Stimulated activated CD4-positive, alpha-beta T cell treated with anti-CD3 and anti-CD28 coated beads, Interleukin-15, amount 100 ng/mL, for 48 hours (primary cell): Measurements from ENCODE around the gene SEPTIN12.

Experiments used
- DNase-seq, 2 donors: peaks; one replicate each; pipeline ENCODE4 v3.0.0-alpha.2; 2020; ENCODE audit warnings: low read depth in 2 of 2

The SEPTIN12 gene

GRCh38 chr16:4802659-4803287 is 14.6 kb upstream of the SEPTIN12 start:
- DNase-seq, result peak; percentile 71 to 86

DNA sequence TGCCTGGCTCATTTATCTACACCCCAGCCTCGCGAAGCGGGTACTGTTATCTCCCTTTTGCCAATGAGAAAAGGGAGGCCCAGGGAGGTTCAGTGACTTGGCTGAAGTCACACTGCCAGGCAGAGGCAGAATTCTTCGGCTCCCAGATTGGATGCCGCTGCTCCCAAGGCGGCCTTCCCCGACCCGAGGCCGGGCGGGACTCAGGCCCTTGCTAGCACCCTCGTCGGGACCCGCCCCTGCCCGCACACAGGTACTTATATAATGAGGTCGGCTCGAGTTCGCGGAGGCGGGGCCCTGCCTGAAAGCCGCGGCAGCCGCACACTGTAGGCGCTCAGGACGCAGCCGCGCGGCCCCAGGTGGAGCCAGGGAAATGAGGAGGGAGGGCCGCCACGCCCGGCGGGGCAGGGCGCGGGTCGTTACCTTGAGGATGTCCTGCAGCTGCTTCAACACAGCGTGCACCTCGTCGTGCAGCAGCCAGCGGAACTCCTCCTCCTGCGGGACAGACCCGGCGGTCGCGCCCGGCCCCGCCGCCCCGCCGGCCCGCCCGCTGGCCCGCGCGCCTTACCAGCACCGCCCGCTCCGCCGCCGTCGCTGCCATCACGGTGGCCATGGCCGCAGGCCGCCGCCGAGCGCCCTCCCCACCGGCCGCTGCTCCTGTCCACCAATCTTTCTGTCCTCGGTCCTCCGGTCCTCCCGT is 14.0 kb upstream of the SEPTIN12 start, which contains the start of gene ROGDI:
Gene ROGDI, minus strand, starts transcription at position 672 of the 697 bp plus-strand sequence. Its CDS starts 62 bp downstream, at position 610.
- DNase-seq, result peak; percentile 41 to 57

DNA sequence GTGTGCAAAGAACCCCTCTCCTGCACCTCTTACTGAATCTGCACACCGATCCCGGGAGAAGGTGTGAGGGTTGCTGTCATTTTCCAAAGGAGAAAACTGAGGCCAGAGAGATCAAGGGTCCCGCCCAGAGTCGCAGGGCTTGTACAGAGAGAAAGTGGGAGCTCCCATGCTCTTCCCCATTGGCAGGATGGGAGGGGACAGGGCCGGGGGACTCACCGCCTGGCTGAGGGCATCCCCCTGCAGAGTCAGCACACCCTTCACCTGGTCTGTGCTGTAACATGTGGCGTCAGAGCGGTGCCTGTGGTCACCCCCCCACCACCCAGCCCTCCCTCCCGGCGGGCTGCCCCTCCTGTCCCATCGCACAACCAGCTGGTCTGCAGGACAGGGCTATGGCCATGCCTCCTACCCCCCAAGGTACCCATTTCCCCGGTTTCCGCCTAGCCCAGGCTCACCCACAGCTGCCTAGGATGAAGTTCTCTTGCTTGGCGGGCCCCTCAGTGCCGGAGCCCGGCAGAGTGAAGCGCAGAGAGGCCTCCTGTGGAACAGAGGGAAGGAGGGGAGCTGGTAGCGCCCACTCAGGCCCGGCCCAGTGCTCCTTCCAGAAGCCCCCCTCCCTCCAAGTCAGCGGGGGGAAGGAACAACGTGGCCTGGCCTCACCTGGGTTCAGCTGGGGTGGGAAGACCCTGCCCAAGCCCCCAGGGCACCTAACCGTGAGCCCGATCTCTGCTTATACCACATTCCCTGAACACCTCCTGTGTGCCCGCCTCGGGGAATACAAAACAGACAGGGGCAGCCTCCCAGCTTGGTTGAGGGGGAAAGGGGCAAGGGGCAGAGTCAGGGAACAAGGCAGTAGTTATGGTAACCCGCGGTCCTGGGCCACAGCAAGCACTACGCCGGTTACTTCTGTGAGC is 13.2 kb upstream of the SEPTIN12 start:
- no peak for DNase-seq

DNA sequence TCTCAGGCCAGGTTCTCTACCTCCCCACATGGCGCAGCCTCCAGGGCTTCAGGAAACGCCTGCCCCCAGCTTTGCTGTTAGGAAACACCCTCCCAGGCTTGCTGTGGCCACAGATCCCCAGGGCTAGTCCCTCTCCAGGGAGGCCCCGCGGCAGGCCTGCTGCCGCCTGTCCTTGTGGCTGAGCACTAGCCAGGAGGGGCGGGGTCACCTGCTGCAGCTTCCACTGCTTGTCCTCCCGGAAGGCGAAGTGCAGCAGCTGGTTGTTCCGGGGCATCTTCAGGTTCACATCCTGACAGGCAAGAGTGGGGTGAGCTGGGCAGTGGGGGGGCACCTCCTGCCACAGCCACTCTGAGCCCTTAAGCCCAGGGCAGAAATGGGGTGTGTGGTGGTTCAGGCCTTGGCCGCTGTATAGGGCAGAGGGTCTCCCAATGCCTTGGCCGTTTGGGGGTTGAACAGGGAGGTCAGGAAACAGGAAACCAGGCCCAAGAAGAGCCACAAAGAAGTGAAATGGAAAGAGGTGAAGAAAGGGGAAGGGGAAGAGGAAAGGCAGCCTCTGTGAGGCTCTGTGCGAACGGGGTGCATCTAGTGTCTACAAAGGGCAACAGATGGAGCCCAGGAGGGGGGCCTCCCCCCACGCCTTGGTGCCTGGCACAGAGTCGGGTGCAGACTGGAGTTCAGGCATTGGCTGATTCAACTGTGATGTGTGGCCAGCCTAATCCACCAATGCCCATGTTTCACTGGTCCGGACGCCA is 12.3 kb upstream of the SEPTIN12 start:
- DNase-seq, result no peak

GRCh38 chr16:4799171-4799855 is 11.2 kb upstream of the SEPTIN12 start:
- DNase-seq, result no peak

DNA sequence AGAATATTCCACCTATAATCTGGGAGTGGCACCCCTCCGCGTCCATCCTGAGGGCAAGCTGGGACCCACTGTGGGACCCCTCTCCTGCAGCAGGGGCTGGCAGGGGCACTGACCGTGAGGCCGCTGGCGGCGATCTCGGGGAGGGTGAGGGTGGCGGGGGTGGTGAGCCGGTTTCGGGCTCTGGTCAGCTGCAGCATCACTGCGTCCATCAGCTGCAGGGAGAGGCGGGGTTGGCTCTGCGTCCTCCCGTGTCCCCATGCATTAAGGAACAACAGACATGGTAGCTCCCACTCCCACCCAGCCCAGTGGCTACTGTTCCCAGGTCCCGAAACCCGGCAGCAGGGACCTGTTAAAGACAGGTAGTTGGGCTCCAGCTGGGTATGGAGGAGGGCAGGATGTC is 10.3 kb upstream of the SEPTIN12 start:
- no peak for DNase-seq

GRCh38 chr16:4797805-4798252 is 9.7 kb upstream of the SEPTIN12 start:
- DNase-seq, result no peak

DNA sequence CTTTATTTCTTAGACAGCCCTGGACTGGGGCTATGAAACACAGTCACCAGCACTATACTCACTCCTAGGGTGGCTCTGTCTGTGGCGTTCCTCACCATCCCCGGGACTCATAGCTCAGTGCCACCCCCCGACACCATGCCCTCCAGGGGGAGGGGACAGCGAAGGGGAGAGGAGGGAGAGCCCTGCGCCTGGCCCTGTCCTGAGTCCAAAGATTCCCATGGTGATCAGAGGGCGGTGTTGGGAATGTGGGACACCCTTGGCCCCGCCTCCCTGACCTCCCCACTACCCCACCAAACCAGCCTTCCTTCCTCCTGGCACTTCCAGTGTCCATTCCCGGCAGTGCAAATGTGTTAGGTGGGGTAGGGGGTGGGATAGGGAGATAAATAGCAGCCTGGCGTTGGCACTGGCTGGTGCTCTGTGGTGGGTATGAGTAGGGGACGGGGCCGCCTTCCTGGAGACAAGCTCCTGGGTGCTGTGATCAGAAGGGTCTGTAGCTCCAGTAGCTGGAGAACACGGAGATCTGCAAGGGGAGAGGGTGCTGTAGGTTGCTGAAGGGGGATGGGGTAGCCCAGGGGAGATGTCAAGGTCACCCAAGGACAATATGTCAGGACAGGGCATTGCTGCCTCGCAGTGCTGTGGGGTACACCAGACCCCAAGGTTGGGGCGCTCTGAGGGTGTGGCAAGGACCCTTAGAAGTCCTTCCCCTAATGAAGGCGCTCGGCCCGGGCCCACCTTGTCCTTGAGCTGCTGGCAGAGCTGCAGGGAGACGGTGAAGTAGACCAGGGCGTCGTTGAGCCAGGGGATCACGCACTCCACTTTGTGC is 9.0 kb upstream of the SEPTIN12 start:
- DNase-seq, result no peak

GRCh38 chr16:4795828-4796572 is 7.9 kb upstream of the SEPTIN12 start:
- DNase-seq, result no peak

DNA sequence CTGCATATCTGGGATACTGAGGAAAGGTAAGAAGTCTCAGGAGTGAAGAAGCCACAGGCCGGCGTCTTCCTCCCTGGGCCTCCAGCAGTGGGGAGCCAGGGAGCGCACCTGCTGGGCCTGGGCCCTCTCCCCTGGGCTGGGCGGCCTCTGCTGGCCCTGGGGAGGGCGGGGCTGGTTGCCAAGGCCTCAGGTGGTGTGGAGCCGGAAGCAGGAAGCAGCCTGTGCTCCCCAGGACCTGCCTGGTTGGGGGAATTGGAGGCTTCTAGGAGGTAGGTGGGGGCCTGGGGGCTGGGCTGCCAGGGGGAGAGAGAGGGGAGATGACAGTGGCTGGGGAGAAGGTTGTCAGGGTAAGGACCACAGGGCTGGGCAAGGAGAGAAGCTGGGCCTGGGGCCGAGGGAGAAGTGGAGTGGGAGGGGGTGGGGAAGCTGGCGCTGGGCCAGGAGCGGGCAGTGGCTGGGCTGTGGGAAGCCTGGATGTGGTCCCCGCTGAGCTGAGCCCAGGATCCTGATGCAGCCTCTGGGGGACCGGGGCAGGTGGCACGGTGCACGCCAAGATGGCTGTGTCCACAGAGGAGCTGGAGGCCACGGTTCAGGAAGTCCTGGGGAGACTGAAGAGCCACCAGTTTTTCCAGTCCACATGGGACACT is 7.2 kb upstream of the SEPTIN12 start, which contains the start of gene SMIM22:
Gene SMIM22, plus strand, starts transcription at position 189 of the 647 bp plus-strand sequence. Its CDS starts 366 bp downstream, at position 555.
- DNase-seq, result no peak

GRCh38 chr16:4792951-4793513 is 4.9 kb upstream of the SEPTIN12 start:
- no peak for DNase-seq

DNA sequence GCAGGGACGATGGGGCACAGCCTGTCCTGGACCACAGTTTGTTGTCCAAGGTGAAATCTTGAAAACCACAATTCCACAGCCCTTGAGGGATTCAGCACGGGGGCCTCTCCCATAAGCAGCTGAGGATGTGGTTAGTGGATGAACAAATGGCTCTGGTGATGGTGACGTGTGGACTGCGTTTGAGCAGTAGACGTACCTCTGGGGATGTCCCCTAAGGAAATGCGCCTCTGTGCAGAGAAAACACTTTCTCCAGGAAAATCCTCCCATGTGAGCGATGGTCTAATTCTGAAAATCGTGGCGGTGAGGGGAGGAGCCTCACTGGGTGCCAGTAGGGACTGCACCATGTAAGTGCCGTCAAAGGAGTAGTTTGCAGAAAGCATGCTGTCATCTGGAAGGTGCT is 2.7 kb upstream of the SEPTIN12 start:
- DNase-seq, result no peak

- DNase-seq, result no peak
These were observed 2.1 kb upstream of the SEPTIN12 start for GRCh38 chr16:4790261-4790660.

GRCh38 chr16:4788910-4789309 is 765 bp upstream of the SEPTIN12 start:
- DNase-seq, result no peak

- DNase-seq, result no peak
These were observed 344 bp upstream of the SEPTIN12 start for GRCh38 chr16:4788489-4788889.

DNA sequence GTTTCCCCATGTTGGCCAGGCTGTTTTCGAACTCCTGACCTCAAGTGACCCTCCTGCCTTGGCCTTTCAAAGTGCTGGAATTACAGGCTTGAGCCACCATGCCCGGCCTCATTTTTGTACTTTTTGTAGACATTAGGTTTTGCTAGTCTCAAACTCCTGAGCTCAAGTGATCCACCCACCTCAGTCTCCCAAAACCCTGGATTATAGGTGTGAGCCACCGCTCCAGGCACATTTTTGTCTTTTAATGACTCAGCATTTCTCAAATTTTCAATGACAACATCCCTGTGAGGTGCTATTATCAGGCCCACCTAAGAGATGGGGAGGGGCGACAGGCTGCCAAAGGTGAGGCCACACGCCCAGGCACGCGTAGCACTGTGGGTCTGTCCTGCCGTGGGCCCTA is 1.1 kb downstream of the SEPTIN12 start:
- no peak for DNase-seq

DNA sequence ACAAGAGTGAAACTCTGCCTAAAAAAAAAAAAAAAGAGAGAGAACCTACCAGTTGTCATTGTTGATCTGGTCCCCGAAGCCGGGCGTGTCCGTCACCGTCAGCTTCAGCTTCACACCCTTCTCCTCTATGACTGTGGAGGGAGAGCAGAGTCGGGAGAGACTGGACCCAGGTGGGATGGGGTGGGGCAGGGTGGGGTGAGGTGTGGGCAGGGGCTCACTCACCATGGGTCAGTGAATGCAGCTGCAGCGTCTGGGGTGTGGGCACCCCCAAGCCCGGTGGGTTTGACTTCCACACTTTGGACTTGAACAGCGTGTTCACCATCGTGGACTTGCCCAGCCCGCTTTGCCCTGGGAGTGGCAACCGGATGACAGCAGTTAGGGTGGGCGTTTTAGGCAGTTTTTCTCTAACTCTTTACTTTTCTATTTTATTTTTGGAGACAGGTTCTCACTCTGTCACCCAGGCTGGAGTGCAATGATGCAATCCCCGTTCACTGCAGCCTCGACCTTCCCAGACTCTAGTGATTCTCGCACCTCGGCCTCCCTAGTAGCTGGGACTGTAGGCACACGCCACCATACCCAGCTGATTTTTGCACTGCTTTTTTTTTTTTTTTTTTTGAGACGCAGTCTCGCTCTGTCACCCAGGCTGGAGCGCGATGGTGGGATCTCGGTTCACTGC is 2.2 kb downstream of the SEPTIN12 start:
- no peak for DNase-seq
